GM12872 (cell line): ENCODE data around the gene FOXJ1.

ENCODE experiments used
- TF ChIP-seq, protein P1 (sequence below): IDR thresholded peaks from 3 replicates; pipeline ENCODE4 v1.5.1; 2011; ENCODE audit warnings: low read depth, mild to moderate bottlenecking, low read length, moderate library complexity; ENCODE audit not compliant: insufficient read depth

FOXJ1 gene

DNA sequence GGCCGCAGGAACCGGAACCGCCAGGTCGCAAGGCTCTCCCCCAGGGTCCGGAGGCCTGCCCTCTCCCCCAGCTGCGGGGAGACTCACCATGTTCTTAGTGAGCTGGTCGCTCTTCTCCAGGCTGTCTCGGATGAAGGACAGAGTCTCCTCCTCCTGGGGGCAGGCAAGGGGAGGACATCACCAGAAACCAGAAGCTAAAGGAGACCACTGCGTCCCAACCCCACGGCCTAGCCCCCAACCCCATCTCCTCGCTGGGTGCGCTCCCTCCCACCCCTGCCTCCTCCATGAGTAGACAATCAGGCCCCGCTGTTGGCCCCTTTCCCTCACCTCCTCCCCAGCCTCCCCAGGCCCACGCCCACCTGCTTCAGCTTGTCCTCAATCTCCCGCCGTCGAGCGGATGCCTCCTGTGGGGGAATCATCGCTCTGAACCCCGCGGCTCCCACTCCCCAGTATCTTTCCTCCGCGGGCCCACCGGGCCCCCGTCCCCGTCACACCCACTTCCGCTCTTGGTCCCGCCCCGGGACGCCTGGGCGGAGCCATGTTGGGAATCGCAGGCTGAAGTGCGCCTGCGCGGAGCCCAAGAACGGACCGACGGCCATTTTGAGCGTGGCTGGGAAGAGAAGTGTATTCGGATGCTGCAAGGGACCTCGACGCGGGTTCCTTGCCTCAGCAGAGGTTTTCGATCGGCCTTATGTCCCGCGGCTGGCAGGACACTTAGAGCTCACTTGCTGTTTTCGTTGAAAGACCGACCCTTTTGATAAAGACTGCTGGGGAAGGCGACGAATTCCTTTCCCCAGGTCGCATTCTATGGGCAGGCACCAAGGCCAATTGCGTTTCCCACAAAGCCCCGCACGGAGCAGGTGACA, 37.5 kb downstream of the FOXJ1 start, which contains the start of gene EXOC7:
TSS of gene EXOC7 (minus strand) at position 514 of the 866 bp plus-strand sequence. CDS start at position 419, 95 bp downstream.
- TF ChIP-seq, protein P1, sequence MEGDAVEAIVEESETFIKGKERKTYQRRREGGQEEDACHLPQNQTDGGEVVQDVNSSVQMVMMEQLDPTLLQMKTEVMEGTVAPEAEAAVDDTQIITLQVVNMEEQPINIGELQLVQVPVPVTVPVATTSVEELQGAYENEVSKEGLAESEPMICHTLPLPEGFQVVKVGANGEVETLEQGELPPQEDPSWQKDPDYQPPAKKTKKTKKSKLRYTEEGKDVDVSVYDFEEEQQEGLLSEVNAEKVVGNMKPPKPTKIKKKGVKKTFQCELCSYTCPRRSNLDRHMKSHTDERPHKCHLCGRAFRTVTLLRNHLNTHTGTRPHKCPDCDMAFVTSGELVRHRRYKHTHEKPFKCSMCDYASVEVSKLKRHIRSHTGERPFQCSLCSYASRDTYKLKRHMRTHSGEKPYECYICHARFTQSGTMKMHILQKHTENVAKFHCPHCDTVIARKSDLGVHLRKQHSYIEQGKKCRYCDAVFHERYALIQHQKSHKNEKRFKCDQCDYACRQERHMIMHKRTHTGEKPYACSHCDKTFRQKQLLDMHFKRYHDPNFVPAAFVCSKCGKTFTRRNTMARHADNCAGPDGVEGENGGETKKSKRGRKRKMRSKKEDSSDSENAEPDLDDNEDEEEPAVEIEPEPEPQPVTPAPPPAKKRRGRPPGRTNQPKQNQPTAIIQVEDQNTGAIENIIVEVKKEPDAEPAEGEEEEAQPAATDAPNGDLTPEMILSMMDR = no peak

DNA sequence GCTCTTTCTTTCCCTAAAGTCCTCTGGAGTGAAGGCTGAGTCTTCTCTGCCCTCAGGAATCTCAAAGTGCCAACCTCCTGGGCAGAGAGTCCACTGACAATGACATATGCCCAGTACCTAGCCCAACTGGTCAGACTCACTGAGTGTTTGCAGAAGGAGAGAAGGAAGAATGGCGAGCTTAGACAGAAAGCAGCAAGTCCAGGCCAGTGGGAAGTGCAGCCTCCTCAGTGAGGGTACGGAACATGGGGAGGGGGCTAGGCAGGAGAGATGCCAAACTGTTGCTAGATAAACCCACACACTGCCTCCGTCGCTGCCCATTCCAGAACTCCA, 38.1 kb downstream of the FOXJ1 start:
- TF ChIP-seq, protein P1 = no peak

DNA sequence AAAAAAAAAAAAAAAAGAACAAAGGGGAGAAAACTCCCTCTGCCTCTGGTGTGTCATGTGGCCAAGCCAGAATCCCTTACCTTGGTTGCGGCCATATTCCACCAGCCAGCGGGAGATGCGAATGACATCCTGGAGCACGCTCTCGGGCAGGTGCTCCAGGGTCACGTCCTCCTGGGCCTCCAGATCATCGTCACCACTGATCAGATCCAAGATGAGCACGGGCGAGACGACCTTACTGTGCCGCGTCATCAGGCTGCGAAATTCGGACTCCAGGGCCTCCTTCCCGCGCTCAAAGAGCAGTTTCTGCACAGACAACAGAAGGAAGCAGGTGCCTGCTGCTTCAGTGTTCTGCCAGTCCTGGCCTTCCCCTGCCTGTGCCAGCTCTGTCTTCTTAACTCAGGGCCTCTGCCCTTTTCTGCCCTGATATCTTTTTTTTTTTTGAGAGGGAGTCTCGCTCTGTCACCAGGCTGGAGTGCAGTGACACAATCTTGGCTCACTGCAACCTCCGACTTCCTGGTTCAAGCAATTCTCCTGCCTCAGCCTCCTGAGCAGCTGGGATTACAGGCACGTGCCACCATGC, 43.2 kb downstream of the FOXJ1 start:
- TF ChIP-seq, protein P1 = no peak

DNA sequence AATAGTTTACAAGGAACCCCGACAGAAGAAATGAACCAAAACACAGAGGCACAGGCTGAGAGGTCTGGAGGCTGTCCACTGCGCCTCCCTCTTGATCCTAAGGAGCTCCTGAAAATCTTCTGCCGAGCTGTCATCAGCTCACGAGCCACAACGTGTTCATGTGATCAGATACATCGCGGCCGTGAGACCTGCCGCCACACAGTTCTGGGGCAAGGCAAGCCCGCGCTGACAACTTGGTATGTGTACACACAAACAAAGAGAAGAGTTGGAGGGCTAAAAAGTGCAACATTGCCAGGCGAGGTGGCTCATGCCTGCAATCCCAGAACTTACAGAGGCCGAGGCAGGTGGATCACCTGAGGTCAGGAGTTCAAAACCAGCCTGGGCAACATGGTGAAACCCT, 45.1 kb downstream of the FOXJ1 start:
- TF ChIP-seq, protein P1 = no peak

DNA sequence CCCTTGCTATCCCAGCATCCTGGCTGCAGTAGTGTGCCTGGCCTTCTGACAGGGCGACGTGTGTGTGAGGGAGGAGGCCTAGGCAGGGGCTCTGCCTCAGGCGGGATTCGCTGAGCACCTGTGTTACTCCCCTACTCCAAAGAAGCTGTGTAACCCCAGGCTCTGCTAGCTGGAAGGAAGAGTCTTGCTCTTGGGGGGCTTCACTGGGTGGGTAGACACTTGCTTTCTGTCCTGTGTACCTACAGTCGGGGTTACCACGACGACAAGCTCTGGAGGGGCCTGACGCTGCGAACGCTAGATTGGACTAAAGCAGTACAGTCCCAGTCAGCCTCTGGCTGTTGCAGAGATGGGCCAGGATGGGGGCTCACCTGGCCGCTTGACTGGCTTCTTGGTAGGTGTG, 47.0 kb downstream of the FOXJ1 start:
- TF ChIP-seq, protein P1 = no peak

DNA sequence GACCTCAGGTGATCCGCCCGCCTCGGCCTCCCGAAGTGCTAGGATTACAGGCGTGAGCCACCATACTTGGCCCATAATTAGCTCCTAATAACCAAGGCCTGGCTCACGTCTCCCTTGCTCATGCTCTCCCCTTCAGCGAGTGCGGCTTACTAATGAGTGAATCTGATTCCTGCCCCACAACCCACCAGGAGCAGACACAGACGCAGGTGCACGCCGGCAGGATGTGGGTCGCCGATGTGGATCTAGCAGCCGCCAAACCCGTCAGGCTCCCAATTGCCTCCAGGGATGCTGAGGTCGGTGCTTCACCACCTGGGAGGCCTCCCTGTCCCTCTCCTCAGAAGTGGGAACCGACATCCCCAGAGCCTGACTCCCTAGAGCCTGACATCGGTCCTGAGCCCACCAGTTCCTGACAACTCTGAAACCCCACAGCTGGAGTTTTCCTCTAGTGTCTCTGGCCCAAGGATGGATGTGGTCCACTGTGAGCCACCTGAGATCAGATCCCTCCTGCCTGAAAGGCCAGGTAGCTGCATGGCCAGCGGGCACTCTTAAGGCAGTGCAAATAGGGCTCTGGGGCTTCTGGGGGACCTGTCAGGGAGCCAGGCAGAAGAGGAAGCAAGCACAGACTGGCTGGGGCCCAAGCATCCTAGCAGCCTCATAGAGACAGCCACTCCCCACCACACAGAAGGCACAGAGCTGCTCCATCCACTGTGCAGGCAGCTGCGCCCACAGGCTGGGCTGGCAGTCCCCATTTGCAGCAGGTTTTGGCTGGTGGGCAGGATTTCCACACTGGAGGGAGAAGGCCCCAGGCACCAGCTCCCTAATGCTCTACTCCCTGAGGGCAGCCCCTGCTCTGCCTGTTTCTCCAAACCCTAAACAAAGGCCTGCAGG, 48.3 kb downstream of the FOXJ1 start:
- TF ChIP-seq, protein P1 = no peak

DNA sequence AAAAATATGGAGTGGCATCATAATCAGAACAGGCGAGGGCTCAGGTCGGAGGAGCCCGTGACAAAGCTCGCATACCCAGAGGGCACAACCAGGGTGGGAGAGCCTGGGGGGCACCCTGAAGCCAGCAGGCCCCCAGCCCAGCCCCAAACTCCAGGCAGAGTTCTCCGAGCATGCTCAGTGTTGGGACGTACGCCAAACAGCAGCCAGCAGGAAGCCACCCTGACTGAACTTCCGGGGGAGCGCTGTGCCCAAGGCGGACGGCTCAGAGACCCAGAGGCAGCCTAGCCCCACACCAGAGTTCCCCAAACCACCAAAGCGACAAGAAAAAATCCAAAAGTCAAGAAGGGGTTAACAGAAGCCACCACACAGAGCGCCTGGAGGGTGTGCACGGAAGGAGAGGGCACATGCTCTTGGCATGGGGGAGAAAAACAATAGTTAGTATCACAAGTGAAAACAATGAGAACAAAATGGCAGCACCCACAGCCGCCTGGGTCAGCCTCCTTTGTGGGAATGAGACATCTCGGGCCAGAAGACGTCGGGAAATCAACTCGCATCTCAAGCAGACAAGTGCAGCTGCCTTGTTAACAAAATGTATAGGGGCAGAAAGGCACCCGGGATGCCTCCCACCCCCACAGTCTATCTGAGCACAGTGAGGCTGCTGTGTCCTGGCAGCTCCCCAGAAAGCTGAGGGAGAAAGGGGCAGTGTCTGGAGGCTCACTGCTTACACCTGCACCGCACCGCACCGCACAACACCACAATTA, 49.3 kb downstream of the FOXJ1 start:
- TF ChIP-seq, protein P1 = no peak
